ENCODE measurements around the gene LFNG. TPM values are rescaled to one million over a fixed set of nuclear protein-coding genes. Genes with fewer than 3 reads are reported as not detected.

The LFNG gene
- total and polyA plus RNA-seq, 4 donors: 0.22 to 2.9 (median 2.6) TPM

DNA sequence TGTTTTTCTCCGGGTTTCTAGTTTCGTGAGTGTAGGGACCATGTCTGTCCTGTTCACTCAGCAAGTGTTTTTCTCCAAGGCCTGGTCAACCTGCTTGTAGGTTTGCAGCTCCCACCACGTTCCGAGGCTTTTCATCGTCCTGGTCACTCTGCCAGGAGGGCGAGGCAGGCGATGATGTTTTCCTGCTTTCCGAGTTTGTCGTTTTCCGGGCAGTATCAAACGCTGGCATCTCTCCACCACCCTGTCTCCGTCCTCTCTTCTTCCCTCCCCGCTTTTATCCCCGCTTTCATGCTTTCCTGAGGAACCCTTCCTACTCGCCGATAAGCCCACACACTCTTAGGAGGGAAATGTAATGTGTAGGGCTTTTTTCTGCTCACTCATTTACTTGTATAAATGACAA lies 50.4 kb downstream of the LFNG start:
- no peak overlapping the region for H3K27ac ChIP-seq (ENCODE audit: low read depth in 1 of 2, low read length in 2 of 2)
- peaks cover 4 to 14% (median 7%) of the 10 kb centered on the region in 4 donors for H3K36me3 ChIP-seq (ENCODE audit: control insufficient read depth in 4 of 4, insufficient read depth in 3 of 4, low read depth in 1 of 4, low read length in 3 of 4)
- no peak overlapping the region for H3K9ac ChIP-seq (ENCODE audit: low read depth in 1 of 2, low read length in 2 of 2)
- H3K4me1 ChIP-seq (ENCODE audit: control insufficient read depth in 4 of 4, insufficient read depth in 4 of 4, low read length in 3 of 4): peaks cover 0 to 19% (median 9%) of the 10 kb centered on the region in 4 donors
- no peaks in the 10 kb centered on the region for H3K27me3 ChIP-seq (ENCODE audit: control insufficient read depth in 4 of 4, insufficient read depth in 4 of 4, low read length in 3 of 4)
- TF ChIP-seq, protein P1, sequence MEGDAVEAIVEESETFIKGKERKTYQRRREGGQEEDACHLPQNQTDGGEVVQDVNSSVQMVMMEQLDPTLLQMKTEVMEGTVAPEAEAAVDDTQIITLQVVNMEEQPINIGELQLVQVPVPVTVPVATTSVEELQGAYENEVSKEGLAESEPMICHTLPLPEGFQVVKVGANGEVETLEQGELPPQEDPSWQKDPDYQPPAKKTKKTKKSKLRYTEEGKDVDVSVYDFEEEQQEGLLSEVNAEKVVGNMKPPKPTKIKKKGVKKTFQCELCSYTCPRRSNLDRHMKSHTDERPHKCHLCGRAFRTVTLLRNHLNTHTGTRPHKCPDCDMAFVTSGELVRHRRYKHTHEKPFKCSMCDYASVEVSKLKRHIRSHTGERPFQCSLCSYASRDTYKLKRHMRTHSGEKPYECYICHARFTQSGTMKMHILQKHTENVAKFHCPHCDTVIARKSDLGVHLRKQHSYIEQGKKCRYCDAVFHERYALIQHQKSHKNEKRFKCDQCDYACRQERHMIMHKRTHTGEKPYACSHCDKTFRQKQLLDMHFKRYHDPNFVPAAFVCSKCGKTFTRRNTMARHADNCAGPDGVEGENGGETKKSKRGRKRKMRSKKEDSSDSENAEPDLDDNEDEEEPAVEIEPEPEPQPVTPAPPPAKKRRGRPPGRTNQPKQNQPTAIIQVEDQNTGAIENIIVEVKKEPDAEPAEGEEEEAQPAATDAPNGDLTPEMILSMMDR (IDR thresholded peaks at IDR 0.05; ENCODE audit: low read depth, low read length, missing input control): no peak
- TF ChIP-seq YY1 (IDR thresholded peaks at IDR 0.05) (no peak), NR2F2 (IDR thresholded peaks at IDR 0.05) (no peak), EGR1 (IDR thresholded peaks at IDR 0.05; ENCODE audit: low read depth in 2 of 2) (no peak), SP1 (IDR thresholded peaks at IDR 0.05) (no peak), HNF4A (conservative IDR thresholded peaks at IDR 0.05) (no peak), FOXA1 (IDR thresholded peaks at IDR 0.05) (no peak), FOXA2 (IDR thresholded peaks at IDR 0.05) (no peak), JUND (IDR thresholded peaks at IDR 0.05) (no peak)
- TF ChIP-seq, protein P2, sequence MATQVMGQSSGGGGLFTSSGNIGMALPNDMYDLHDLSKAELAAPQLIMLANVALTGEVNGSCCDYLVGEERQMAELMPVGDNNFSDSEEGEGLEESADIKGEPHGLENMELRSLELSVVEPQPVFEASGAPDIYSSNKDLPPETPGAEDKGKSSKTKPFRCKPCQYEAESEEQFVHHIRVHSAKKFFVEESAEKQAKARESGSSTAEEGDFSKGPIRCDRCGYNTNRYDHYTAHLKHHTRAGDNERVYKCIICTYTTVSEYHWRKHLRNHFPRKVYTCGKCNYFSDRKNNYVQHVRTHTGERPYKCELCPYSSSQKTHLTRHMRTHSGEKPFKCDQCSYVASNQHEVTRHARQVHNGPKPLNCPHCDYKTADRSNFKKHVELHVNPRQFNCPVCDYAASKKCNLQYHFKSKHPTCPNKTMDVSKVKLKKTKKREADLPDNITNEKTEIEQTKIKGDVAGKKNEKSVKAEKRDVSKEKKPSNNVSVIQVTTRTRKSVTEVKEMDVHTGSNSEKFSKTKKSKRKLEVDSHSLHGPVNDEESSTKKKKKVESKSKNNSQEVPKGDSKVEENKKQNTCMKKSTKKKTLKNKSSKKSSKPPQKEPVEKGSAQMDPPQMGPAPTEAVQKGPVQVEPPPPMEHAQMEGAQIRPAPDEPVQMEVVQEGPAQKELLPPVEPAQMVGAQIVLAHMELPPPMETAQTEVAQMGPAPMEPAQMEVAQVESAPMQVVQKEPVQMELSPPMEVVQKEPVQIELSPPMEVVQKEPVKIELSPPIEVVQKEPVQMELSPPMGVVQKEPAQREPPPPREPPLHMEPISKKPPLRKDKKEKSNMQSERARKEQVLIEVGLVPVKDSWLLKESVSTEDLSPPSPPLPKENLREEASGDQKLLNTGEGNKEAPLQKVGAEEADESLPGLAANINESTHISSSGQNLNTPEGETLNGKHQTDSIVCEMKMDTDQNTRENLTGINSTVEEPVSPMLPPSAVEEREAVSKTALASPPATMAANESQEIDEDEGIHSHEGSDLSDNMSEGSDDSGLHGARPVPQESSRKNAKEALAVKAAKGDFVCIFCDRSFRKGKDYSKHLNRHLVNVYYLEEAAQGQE (IDR thresholded peaks at IDR 0.05): no peak
- no peaks in the 10 kb centered on the region for H3K9me3 ChIP-seq (ENCODE audit: control insufficient read depth in 4 of 4, low read length in 3 of 4)
- no peak for DNase-seq (ENCODE audit: low spot score)
- H3K4me3 ChIP-seq (ENCODE audit: low read depth in 1 of 3, low read length in 3 of 3): no peak overlapping the region
- 92% methylated on average over 16 of the region's 16 CpGs for WGBS

DNA sequence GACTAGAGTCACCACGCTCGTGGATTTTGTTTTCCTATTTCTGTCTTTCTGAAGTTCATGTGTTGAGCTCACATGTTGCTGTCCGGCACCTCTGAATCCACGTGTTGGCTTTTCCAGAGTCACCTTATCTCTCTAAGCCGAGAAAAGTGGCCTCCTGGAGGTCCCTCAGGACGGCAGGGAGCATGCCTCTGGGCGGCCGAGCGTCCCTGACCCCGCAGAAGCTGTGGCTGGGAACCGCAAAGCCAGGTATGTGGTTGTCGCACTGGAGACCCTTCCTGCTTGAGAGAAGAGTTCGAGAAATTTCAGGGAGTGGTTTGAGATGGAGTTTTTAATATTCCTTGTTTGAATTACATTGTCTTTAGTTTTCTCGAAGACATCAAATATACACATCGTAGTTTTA lies 51.8 kb downstream of the LFNG start:
- Histone ChIP-seq H3K9me3 (ENCODE audit: control insufficient read depth in 4 of 4, low read length in 3 of 4) (no peaks in the 10 kb centered on the region), H3K4me1 (ENCODE audit: control insufficient read depth in 4 of 4, insufficient read depth in 4 of 4, low read length in 3 of 4) (peaks cover 0 to 10% (median 6%) of the 10 kb centered on the region in 4 donors), H3K9ac (ENCODE audit: low read depth in 1 of 2, low read length in 2 of 2) (no peak overlapping the region), H3K27ac (ENCODE audit: low read depth in 1 of 2, low read length in 2 of 2) (no peak overlapping the region), H3K4me3 (ENCODE audit: low read depth in 1 of 3, low read length in 3 of 3) (no peak overlapping the region), H3K27me3 (ENCODE audit: control insufficient read depth in 4 of 4, insufficient read depth in 4 of 4, low read length in 3 of 4) (no peaks in the 10 kb centered on the region), H3K36me3 (ENCODE audit: control insufficient read depth in 4 of 4, insufficient read depth in 3 of 4, low read depth in 1 of 4, low read length in 3 of 4) (peaks cover 4 to 14% (median 7%) of the 10 kb centered on the region in 4 donors)
- 86% methylated on average over 15 of the region's 15 CpGs for WGBS
- DNase-seq (ENCODE audit: low spot score): no peak
- TF ChIP-seq, protein P3, sequence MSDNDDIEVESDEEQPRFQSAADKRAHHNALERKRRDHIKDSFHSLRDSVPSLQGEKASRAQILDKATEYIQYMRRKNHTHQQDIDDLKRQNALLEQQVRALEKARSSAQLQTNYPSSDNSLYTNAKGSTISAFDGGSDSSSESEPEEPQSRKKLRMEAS (IDR thresholded peaks at IDR 0.05): no peak
- TF ChIP-seq, protein P2 (IDR thresholded peaks at IDR 0.05): no peak
- no peak for TF ChIP-seq TAF1 (conservative IDR thresholded peaks at IDR 0.05)
- no peak for TF ChIP-seq SP1 (IDR thresholded peaks at IDR 0.05)
- no peak for TF ChIP-seq HNF4A (conservative IDR thresholded peaks at IDR 0.05)
- TF ChIP-seq, protein P4, sequence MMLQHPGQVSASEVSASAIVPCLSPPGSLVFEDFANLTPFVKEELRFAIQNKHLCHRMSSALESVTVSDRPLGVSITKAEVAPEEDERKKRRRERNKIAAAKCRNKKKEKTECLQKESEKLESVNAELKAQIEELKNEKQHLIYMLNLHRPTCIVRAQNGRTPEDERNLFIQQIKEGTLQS (IDR thresholded peaks at IDR 0.05): no peak
- TF ChIP-seq NR2F2 (IDR thresholded peaks at IDR 0.05): no peak
- TF ChIP-seq YY1 (IDR thresholded peaks at IDR 0.05): no peak
- TF ChIP-seq, protein P1 (IDR thresholded peaks at IDR 0.05; ENCODE audit: low read depth, low read length, missing input control): no peak
- no peak for TF ChIP-seq EGR1 (IDR thresholded peaks at IDR 0.05; ENCODE audit: low read depth in 2 of 2)
- TF ChIP-seq, protein P5, sequence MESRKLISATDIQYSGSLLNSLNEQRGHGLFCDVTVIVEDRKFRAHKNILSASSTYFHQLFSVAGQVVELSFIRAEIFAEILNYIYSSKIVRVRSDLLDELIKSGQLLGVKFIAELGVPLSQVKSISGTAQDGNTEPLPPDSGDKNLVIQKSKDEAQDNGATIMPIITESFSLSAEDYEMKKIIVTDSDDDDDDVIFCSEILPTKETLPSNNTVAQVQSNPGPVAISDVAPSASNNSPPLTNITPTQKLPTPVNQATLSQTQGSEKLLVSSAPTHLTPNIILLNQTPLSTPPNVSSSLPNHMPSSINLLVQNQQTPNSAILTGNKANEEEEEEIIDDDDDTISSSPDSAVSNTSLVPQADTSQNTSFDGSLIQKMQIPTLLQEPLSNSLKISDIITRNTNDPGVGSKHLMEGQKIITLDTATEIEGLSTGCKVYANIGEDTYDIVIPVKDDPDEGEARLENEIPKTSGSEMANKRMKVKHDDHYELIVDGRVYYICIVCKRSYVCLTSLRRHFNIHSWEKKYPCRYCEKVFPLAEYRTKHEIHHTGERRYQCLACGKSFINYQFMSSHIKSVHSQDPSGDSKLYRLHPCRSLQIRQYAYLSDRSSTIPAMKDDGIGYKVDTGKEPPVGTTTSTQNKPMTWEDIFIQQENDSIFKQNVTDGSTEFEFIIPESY (IDR thresholded peaks at IDR 0.05): no peak
- TF ChIP-seq FOXA1 (IDR thresholded peaks at IDR 0.05): no peak
- TF ChIP-seq HNF4G (IDR thresholded peaks at IDR 0.05): no peak
- TF ChIP-seq FOXA2 (IDR thresholded peaks at IDR 0.05): no peak
- TF ChIP-seq JUND (IDR thresholded peaks at IDR 0.05): no peak
- no peak for TF ChIP-seq RAD21 (IDR thresholded peaks at IDR 0.05)
